HG03442 (cell line): ENCODE results near the gene STAG1.
"Not testable (repeated sequence)": the region's sequence is repeated elsewhere in the genome, so short reads cannot be mapped to it uniquely, and the experiment has no call there.

ENCODE experiments used
- ATAC-seq: cut with Tn5 transposase; IDR thresholded peaks from one replicate; pipeline ENCODE4 v1.9.1; 2021; ENCODE audit warnings: mild to moderate bottlenecking, moderate library complexity; ENCODE audit not compliant: unreplicated experiment

STAG1 gene

GRCh38 chr3:136653628-136654027, 98.5 kb downstream of the STAG1 start:
- no peak for ATAC-seq

GRCh38 chr3:136651581-136651980, 100.6 kb downstream of the STAG1 start:
- ATAC-seq = no peak

- ATAC-seq = no peak
These were observed 101.7 kb downstream of the STAG1 start for GRCh38 chr3:136650461-136650860.

- ATAC-seq = peak; percentile 71
These were observed 106.3 kb downstream of the STAG1 start for GRCh38 chr3:136645915-136646314.

- ATAC-seq = no peak
These were observed 108.0 kb downstream of the STAG1 start for GRCh38 chr3:136644212-136644611.

- ATAC-seq = not testable (repeated sequence)
These were observed 108.8 kb downstream of the STAG1 start for GRCh38 chr3:136643380-136643779.

GRCh38 chr3:136642711-136643110, 109.5 kb downstream of the STAG1 start:
- no peak for ATAC-seq

- ATAC-seq = no peak
These were observed 113.1 kb downstream of the STAG1 start for GRCh38 chr3:136639069-136639468.

- no peak for ATAC-seq
These were observed 115.0 kb downstream of the STAG1 start for GRCh38 chr3:136637176-136637575.

- no peak for ATAC-seq
These were observed 117.4 kb downstream of the STAG1 start for GRCh38 chr3:136634821-136635220.

- no peak for ATAC-seq
These were observed 119.5 kb downstream of the STAG1 start for GRCh38 chr3:136632625-136633081.

GRCh38 chr3:136631424-136631823, 120.8 kb downstream of the STAG1 start:
- ATAC-seq = no peak

GRCh38 chr3:136630915-136631314, 121.3 kb downstream of the STAG1 start:
- ATAC-seq = no peak

GRCh38 chr3:136626493-136626892, 125.7 kb downstream of the STAG1 start:
- no peak for ATAC-seq

GRCh38 chr3:136624894-136625815, 127.0 kb downstream of the STAG1 start:
- no peak for ATAC-seq

- no peak for ATAC-seq
These were observed 127.8 kb downstream of the STAG1 start for GRCh38 chr3:136624371-136624770.

GRCh38 chr3:136621628-136622027, 130.6 kb downstream of the STAG1 start:
- ATAC-seq = no peak

GRCh38 chr3:136620436-136620835, 131.7 kb downstream of the STAG1 start:
- ATAC-seq = no peak

- not testable (repeated sequence) for ATAC-seq
These were observed 134.1 kb downstream of the STAG1 start for GRCh38 chr3:136617969-136618525.

GRCh38 chr3:136617198-136617597, 135.0 kb downstream of the STAG1 start:
- no peak for ATAC-seq

GRCh38 chr3:136612512-136612911, 139.7 kb downstream of the STAG1 start:
- ATAC-seq = no peak

- no peak for ATAC-seq
These were observed 145.2 kb downstream of the STAG1 start for GRCh38 chr3:136606990-136607389.
